ENCODE results near the gene BICRA. TPM values are rescaled to one million over a fixed set of nuclear protein-coding genes. Genes with fewer than 3 reads are reported as not detected.
"Not testable (repeated sequence)": the region's sequence is repeated elsewhere in the genome, so short reads cannot be mapped to it uniquely, and the experiment has no call there.

Gene BICRA
- total RNA-seq, 1 donor from 2014 or later = 13.5 TPM

DNA sequence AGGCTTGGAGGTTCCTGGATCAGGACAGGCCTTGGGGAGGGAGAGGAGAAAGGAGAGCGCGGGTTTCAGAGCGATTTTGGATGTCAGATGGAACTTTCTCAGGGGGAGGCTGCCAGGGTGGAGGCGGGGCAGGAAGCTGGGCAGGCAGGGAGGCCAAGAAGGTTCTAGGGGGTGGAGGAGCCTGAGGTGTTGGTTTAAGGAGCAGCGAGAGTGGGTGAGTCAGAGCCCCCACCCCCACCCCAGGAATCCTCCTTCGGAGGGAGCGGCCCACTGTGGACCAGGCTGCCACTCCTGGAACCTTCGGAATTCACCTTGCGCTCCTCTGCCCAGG, 120.5 kb downstream of the BICRA start:
- H3K9me3 Mint-ChIP-seq = no peaks in the 10 kb centered on the region
- H3K4me3 Mint-ChIP-seq = peak overlapping the region; percentile 82
- H3K27ac Mint-ChIP-seq = no peak overlapping the region
- peaks cover 15% of the 10 kb centered on the region for H3K4me1 Mint-ChIP-seq (ENCODE audit: low read depth)
- DNase-seq (ENCODE audit: low spot score) = no peak
- H3K36me3 Mint-ChIP-seq (ENCODE audit: low read depth) = no peaks in the 10 kb centered on the region
- H3K27me3 Mint-ChIP-seq (ENCODE audit: insufficient read depth) = peaks cover 7% of the 10 kb centered on the region
- intact Hi-C loops (cut with micrococcal nuclease) = no loop called here

DNA sequence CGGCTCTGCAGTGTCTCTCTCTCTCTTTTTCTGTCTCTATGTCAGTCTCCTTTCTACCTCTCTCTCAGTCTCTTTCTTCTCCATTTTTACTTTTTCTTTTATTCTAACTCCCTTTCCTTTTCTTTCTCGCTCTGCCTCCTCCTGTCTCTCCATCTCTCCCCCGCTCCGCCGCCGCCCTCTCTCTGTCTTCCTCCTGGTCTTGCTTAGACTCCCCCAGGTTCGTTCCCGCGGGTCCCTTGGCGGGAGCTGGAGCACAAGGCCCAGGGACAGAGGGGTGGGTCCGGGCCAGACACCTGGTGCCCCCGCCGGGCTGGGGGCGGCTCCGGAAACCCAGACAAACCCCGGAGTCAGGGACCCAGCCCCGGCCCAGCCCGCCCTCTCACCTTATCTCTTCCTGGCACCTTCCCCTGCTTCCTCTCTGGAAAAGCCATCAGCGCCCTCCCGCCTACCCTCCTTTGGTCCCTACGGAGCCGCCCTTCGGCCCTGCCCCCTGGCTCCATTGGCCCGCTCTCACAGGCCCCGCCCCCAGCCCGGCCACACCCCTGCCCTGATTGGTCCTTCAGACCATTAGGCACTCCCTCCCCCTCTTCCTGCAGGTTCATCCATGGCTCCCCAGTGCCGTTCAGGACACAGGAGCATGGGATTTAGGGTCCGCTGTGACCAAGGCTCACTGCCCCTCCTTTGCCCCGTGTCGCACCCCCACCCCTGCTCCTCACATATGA, 121.0 kb downstream of the BICRA start:
- peaks cover 15% of the 10 kb centered on the region for H3K4me1 Mint-ChIP-seq (ENCODE audit: low read depth)
- peaks cover 7% of the 10 kb centered on the region for H3K27me3 Mint-ChIP-seq (ENCODE audit: insufficient read depth)
- H3K9me3 Mint-ChIP-seq = no peaks in the 10 kb centered on the region
- peak overlapping the region; percentile 64 for H3K27ac Mint-ChIP-seq
- H3K4me3 Mint-ChIP-seq = peak overlapping the region; percentile 82
- DNase-seq (ENCODE audit: low spot score) = peak; percentile 50
- intact Hi-C loops (cut with micrococcal nuclease) = loop anchor here (1.0 kb wide), 1 partner anchor 13 kb away; no protein-coding TSS in a partner anchor
- H3K36me3 Mint-ChIP-seq (ENCODE audit: low read depth) = no peaks in the 10 kb centered on the region

DNA sequence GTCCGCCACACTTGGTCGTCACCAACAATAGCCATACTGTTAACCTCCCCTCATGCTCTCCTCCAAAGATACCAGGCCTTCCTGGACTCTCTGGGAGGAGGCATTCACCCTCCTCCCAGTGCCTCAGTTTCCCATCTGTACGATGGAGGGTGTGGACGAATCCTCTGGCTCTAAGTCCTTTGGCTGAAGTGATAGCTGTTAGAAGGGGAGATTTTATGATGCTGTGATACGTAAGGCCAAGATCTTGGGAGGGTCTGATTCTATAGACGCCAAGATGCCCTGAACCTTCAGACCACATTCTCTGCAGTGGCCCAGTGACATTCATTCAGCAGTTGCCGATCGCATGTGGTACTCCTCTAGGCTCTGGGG, 121.6 kb downstream of the BICRA start:
- no peaks in the 10 kb centered on the region for H3K9me3 Mint-ChIP-seq
- H3K4me1 Mint-ChIP-seq (ENCODE audit: low read depth) = peaks cover 15% of the 10 kb centered on the region
- H3K27ac Mint-ChIP-seq = no peak overlapping the region
- intact Hi-C loops (cut with micrococcal nuclease) = loop anchor here (1.0 kb wide), 1 partner anchor 13 kb away; no protein-coding TSS in a partner anchor
- H3K4me3 Mint-ChIP-seq = peak overlapping the region; percentile 61
- no peaks in the 10 kb centered on the region for H3K36me3 Mint-ChIP-seq (ENCODE audit: low read depth)
- peaks cover 5% of the 10 kb centered on the region for H3K27me3 Mint-ChIP-seq (ENCODE audit: insufficient read depth)
- DNase-seq (ENCODE audit: low spot score) = no peak

DNA sequence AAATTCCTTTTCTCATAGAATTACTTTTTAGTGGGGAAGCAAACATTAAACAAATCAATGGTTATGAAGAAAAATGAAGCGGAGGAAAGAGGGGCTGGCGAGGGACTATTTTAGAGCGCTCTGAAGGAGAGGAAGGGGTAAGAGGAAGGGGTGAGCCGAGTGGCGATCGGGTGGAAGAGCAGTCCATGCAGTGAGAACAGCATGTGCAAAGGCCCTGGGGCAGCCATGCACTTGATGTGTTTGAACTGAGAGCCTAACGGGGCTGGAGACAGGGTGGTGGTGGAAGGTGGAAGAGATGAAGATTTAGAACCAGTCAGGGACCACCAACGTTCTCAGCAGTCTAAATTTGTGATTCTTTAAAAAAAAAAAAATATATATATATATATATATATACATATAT, 122.0 kb downstream of the BICRA start:
- intact Hi-C loops (cut with micrococcal nuclease) = loop anchor here (1.0 kb wide), 1 partner anchor 12 kb away; no protein-coding TSS in a partner anchor
- Mint-ChIP-seq H3K4me3 (no peak overlapping the region), H3K27ac (no peak overlapping the region), H3K9me3 (no peaks in the 10 kb centered on the region), H3K36me3 (ENCODE audit: low read depth) (no peaks in the 10 kb centered on the region), H3K4me1 (ENCODE audit: low read depth) (peaks cover 15% of the 10 kb centered on the region), H3K27me3 (ENCODE audit: insufficient read depth) (peaks cover 5% of the 10 kb centered on the region)
- DNase-seq (ENCODE audit: low spot score) = no peak

DNA sequence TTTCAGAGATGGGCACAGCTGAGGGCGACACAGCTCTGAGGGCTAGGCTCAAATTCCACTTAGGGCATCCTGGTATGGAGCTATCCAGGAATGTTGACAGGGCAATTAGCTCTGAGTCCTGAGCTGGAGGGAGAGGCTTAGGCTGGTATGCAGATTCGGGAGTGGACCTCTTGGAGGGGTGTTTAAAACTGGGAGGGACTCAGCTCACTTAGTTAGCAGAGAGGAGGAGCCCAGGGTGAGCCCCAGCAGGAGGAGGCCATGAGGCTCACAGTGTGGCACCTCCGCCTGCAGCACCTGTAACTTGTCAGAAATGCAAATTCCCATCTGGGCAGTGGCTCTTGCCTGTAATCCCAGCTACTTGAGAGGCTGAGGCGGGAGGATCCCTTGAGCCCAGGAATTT, 126.2 kb downstream of the BICRA start:
- Mint-ChIP-seq H3K9me3 (no peaks in the 10 kb centered on the region), H3K4me3 (no peak overlapping the region), H3K36me3 (ENCODE audit: low read depth) (no peaks in the 10 kb centered on the region), H3K27ac (no peak overlapping the region), H3K4me1 (ENCODE audit: low read depth) (no peaks in the 10 kb centered on the region), H3K27me3 (ENCODE audit: insufficient read depth) (peaks cover 5% of the 10 kb centered on the region)
- no peak for DNase-seq (ENCODE audit: low spot score)
- intact Hi-C loops (cut with micrococcal nuclease) = no loop called here

DNA sequence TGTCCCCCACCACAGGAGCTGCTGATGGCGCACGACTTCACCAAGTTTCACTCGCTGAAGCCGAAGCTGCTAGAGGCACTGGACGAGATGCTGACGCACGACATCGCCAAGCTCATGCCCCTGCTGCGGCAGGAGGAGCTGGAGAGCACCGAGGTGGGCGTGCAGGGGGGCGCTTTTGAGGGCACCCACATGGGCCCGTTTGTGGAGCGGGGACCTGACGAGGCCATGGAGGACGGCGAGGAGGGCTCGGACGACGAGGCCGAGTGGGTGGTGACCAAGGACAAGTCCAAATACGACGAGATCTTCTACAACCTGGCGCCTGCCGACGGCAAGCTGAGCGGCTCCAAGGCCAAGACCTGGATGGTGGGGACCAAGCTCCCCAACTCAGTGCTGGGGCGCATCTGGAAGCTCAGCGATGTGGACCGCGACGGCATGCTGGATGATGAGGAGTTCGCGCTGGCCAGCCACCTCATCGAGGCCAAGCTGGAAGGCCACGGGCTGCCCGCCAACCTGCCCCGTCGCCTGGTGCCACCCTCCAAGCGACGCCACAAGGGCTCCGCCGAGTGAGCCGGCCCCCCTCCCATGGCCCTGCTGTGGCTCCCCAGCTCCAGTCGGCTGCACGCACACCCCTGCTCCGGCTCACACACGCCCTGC, 132.1 kb downstream of the BICRA start:
- H3K9me3 Mint-ChIP-seq = no peaks in the 10 kb centered on the region
- intact Hi-C loops (cut with micrococcal nuclease) = loop anchor here (10.0 kb wide), 1 partner anchor 434 kb away; the partner anchor contains the start of genes LIG1 and ZSWIM9
- H3K4me1 Mint-ChIP-seq (ENCODE audit: low read depth) = peaks cover 19% of the 10 kb centered on the region
- DNase-seq (ENCODE audit: low spot score) = no peak
- H3K36me3 Mint-ChIP-seq (ENCODE audit: low read depth) = peaks cover 3% of the 10 kb centered on the region
- no peak overlapping the region for H3K27ac Mint-ChIP-seq
- H3K4me3 Mint-ChIP-seq = no peak overlapping the region
- peaks cover 2% of the 10 kb centered on the region for H3K27me3 Mint-ChIP-seq (ENCODE audit: insufficient read depth)

DNA sequence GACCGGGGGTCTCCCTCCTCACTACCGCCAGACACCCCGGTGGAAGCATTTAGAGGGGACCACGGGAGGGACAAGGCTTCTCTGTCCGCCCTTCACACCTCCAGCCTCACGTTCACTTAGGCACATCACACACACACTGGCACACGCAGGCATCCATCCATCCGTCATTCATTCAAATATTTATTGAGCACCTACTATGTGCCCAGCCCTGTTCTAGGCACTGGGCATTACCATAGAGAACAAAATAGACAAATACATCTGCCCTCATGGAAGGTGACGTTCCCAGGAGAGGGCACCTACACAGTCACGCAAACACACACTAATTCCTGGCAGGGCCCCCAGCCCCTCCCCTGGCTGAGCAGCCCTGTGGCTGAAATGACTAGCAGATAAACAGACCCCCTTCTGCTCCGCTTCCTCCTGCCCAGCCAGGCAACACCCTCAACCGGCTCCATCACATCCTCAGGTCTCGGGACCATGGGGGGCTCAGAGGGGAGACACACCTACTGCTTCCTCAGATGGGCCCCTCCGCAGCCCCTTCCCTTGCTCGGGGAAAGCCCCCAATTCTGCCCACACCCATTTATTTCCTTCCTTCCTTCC, 132.7 kb downstream of the BICRA start:
- no peak for DNase-seq (ENCODE audit: low spot score)
- Mint-ChIP-seq H3K27ac (peak overlapping the region; percentile 76), H3K27me3 (ENCODE audit: insufficient read depth) (peaks cover 2% of the 10 kb centered on the region), H3K4me3 (no peak overlapping the region), H3K4me1 (ENCODE audit: low read depth) (peaks cover 19% of the 10 kb centered on the region), H3K36me3 (ENCODE audit: low read depth) (peaks cover 4% of the 10 kb centered on the region), H3K9me3 (no peaks in the 10 kb centered on the region)
- intact Hi-C loops (cut with micrococcal nuclease) = loop anchor here (2.0 to 10.0 kb wide), 2 partner anchors 313 to 433 kb away; partner anchors contain the start of genes LIG1 and ZSWIM9

DNA sequence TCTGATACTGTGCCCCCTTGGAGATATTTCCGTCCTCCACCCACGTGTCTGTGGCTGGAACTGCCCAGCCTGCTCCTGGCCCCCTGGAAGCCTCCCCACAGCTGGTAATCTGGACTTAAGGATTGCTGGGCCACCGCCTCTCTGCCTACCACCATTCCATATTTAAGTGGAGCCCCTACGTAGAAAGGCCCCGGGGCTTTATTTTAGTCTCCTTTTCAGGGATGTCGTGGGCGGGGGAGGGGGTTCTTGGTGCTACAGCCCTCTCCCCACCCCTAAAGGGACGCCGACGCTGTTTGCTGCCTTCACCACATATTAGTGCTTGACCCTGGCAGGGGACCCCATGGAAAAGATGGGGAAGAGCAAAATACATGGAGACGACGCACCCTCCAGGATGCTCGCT, 133.7 kb downstream of the BICRA start:
- peaks cover 24% of the 10 kb centered on the region for H3K4me1 Mint-ChIP-seq (ENCODE audit: low read depth)
- no peaks in the 10 kb centered on the region for H3K9me3 Mint-ChIP-seq
- H3K27ac Mint-ChIP-seq = no peak overlapping the region
- no peak for DNase-seq (ENCODE audit: low spot score)
- peak overlapping the region; percentile 99 for H3K4me3 Mint-ChIP-seq
- intact Hi-C loops (cut with micrococcal nuclease) = loop anchor here (1.0 to 10.0 kb wide), 7 partner anchors 12 to 432 kb away; partner anchors contain the start of genes EHD2, KPTN, LIG1 and ZSWIM9
- H3K36me3 Mint-ChIP-seq (ENCODE audit: low read depth) = peaks cover 8% of the 10 kb centered on the region
- H3K27me3 Mint-ChIP-seq (ENCODE audit: insufficient read depth) = peaks cover 2% of the 10 kb centered on the region

DNA sequence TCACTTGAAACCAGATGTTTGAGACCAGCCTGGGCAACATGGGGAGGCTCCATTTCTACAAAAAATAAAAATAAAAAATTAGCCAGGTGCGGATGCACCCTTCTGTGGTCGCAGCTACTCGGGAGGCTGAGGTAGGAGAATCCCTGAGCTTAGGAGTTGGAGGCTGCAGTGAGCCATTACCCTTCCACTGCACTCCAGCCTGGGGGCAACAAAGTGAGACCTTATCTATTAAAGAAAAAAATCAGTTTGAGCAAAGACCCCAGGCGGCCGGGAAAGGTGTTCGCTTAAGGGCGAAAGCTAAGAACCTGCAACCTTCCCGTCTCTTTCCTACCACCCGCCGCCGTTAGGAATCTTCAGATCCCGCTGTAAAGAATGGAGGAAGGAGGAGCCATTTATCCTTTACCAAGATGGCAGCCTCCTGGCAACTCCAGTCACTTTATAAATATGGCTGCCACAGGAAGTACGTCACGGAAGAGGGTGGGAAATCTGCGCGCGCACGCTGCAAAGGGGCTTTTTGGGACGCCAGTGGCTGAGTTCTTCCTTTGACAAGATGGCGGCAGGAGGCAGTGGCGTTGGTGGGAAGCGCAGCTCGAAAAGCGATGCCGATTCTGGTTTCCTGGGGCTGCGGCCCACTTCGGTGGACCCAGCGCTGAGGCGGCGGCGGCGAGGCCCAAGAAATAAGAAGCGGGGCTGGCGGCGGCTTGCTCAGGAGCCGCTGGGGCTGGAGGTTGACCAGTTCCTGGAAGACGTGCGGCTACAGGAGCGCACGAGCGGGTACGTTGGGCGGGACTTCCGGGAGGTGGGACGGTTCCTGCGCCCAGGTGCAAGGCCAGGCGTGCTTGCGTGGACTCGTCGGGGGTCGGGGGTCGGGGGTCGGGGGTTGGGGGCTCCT, 136.3 kb downstream of the BICRA start, which contains the start of gene NOP53:
Gene NOP53 (plus strand): TSS at position 537 of the 892 bp plus-strand sequence. CDS start 14 bp downstream, at position 551.
- no peaks in the 10 kb centered on the region for H3K9me3 Mint-ChIP-seq
- DNase-seq (ENCODE audit: low spot score) = peak; percentile 94
- H3K4me1 Mint-ChIP-seq (ENCODE audit: low read depth) = peaks cover 37% of the 10 kb centered on the region
- peak within 1 kb of the TSS; percentile 100 for H3K27ac Mint-ChIP-seq
- H3K4me3 Mint-ChIP-seq = peak within 1 kb of the TSS; percentile 99
- peaks cover 2% of the 10 kb centered on the region for H3K27me3 Mint-ChIP-seq (ENCODE audit: insufficient read depth)
- intact Hi-C loops (cut with micrococcal nuclease) = loop anchor here (1.0 to 10.0 kb wide), 7 partner anchors 33 to 632 kb away; partner anchors contain the start of genes BICRA, DHX34, LIG1 and NAPA
- peaks cover 24% of the 10 kb centered on the region for H3K36me3 Mint-ChIP-seq (ENCODE audit: low read depth)

DNA sequence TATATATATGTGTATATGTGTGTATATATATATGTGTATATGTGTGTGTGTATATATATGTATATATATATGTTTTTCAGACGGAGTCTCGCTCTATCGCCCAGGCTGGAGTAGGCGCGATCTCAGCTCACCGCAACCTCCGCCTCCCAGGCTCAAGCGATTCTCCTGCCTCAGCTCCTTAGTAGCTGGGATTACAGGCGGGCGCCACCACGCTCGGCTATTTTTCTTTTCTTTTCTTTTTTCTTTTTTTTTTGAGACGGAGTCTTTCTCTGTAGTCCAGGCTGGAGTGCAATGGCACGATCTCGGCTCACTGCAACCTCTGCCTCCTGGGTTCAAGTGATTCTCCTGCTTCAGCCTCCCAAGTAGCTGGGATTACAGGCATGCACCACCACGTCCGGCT, 137.2 kb downstream of the BICRA start:
- intact Hi-C loops (cut with micrococcal nuclease) = loop anchor here (10.0 kb wide), 1 partner anchor 429 kb away; the partner anchor contains the start of genes LIG1 and ZSWIM9
- H3K9me3 Mint-ChIP-seq; H3K27me3 Mint-ChIP-seq (ENCODE audit: insufficient read depth); DNase-seq (ENCODE audit: low spot score): not testable (repeated sequence)
- H3K27ac Mint-ChIP-seq = peak overlapping the region; percentile 73
- peak overlapping the region; percentile 99 for H3K4me3 Mint-ChIP-seq
- H3K36me3 Mint-ChIP-seq (ENCODE audit: low read depth) = peaks cover 28% of the 10 kb centered on the region
- H3K4me1 Mint-ChIP-seq (ENCODE audit: low read depth) = peaks cover 37% of the 10 kb centered on the region

DNA sequence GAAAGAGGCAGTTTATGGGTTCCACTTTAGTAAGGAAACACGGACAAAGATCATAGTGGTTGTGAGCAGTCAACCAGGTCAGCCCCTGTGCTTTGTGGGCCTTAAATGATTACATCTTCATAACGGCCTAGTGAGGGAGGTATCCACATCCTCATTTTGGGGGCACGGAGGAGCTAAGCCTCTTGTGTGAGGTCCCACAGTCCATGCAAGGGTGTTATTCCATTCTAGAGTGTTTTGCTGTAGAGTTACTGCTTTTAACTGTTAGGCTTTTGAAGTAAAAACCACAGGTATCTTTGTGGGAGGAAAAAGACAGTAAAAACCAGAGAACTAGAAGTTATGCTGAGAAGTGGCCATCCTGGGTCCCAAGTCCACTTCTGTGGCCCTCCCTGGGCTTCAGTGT, 140.4 kb downstream of the BICRA start:
- intact Hi-C loops (cut with micrococcal nuclease) = loop anchor here (10.0 kb wide), 1 partner anchor 425 kb away; the partner anchor contains the start of genes LIG1 and ZSWIM9
- peaks cover 46% of the 10 kb centered on the region for H3K36me3 Mint-ChIP-seq (ENCODE audit: low read depth)
- H3K9me3 Mint-ChIP-seq = no peaks in the 10 kb centered on the region
- H3K27ac Mint-ChIP-seq = peak overlapping the region; percentile 64
- H3K27me3 Mint-ChIP-seq (ENCODE audit: insufficient read depth) = no peaks in the 10 kb centered on the region
- H3K4me3 Mint-ChIP-seq = peak overlapping the region; percentile 48
- H3K4me1 Mint-ChIP-seq (ENCODE audit: low read depth) = peaks cover 19% of the 10 kb centered on the region
- DNase-seq (ENCODE audit: low spot score) = no peak

DNA sequence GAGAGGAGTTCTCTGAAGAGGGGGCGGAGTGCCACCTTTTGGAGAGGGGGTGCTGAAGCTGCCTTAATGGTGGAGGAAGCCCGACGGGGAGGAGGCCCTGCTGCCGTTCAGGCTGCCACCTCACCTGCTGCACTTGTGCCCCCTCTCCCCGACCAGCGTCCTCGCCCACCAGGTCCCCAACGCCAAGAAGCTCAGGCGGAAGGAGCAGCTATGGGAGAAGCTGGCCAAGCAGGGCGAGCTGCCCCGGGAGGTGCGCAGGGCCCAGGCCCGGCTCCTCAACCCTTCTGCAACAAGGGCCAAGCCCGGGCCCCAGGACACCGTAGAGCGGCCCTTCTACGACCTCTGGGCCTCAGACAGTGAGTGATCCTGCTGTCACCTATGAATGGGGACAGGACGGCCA, 141.8 kb downstream of the BICRA start:
- no peak for DNase-seq (ENCODE audit: low spot score)
- H3K4me3 Mint-ChIP-seq = no peak overlapping the region
- peak overlapping the region; percentile 34 for H3K27ac Mint-ChIP-seq
- no peaks in the 10 kb centered on the region for H3K9me3 Mint-ChIP-seq
- H3K4me1 Mint-ChIP-seq (ENCODE audit: low read depth) = peaks cover 19% of the 10 kb centered on the region
- H3K36me3 Mint-ChIP-seq (ENCODE audit: low read depth) = peaks cover 43% of the 10 kb centered on the region
- intact Hi-C loops (cut with micrococcal nuclease) = no loop called here
- H3K27me3 Mint-ChIP-seq (ENCODE audit: insufficient read depth) = no peaks in the 10 kb centered on the region

Measured in activated T-helper 1 cell treated with anti-CD3 and anti-CD28 coated beads, Interleukin-12 subunit alpha, Interleukin-12 subunit beta, Interleukin-2, Interleukin-4 antibody, amounts not matched to agents 30 ng/mL and 10 ng/mL and 1 ng/mL, durations not matched to agents 14 hours and 24 hours and 36 hours (primary cell).